HG02759 (cell line): ENCODE results near the gene PDE3B.
A peak's percentile ranks its signal among the peaks of the same experiment; 100 is the strongest.
"Not testable (repeated sequence)": the region's sequence is repeated elsewhere in the genome, so short reads cannot be mapped to it uniquely, and the experiment has no call there.

ENCODE experiments used
- ATAC-seq: cut with Tn5 transposase; IDR thresholded peaks from one replicate; pipeline ENCODE4 v1.9.1; 2021; ENCODE audit warnings: mild to moderate bottlenecking, moderate library complexity; ENCODE audit not compliant: unreplicated experiment

The PDE3B gene

GRCh38 chr11:14643697-14644225 is at the start of gene PDE3B:
Gene PDE3B (plus strand): TSS chr11:14643804. CDS start chr11:14644076, 272 bp downstream.
- peak; percentile 76 for ATAC-seq

DNA sequence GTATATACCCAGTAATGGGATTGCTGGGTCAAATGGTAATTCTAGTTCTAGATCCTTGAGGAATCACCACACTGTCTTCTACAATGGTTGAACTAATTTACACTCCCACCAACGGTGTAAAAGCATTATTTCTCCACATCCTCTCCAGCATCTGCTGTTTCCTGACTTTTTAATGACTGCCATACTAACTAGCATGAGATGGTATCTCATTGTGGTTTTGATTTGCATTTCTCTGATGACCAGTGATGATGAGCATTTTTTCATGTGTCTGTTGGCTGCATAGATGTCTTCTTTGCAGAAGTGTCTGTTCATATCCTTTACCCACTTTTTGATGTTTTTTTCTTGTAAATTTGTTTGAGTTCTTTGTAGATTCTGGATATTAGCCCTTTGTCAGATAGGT is 48.3 kb upstream of the PDE3B start:
- ATAC-seq, result not testable (repeated sequence)

DNA sequence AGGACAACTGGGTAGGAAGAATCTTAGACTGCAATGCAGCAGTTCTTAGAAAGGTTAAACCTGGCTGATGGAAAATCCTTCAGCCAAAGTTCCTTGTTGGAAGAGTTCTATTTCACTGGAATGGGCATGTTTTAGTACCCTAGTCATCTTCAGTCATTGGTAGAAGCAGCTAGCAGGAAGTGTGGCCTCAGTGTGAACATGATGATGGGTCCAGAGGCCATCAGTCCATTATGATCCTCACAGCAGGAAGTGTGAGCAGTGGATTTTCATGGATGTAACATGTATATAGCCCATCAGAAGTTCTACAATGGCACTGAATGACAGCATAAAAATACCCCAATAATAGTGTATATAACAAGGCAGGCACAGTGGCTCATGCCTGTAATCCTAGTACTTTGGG is 35.9 kb upstream of the PDE3B start:
- ATAC-seq, result no peak

GRCh38 chr11:14609902-14610301 is 33.7 kb upstream of the PDE3B start:
- no peak for ATAC-seq

- ATAC-seq, result peak; percentile 55
Measured at GRCh38 chr11:14611939-14612338, 31.7 kb upstream of the PDE3B start.

DNA sequence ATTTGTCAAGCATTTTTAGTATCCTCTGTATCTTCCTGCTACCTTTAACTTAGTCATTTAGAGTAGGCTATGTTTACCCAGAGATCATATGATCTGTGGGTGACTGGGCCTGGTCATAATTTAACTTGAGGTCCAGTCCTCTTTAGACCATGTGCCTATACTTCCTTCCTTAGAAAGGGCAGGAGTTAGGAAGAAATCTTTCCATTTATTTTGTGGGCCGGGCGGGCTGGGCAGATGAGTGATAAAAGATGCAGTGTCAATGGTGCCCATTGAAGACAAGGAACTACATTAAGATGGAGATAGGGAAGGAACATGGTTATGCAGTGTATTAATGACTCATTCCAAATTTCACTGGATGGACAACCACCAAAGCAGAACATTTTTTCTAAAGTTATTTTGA is 30.9 kb upstream of the PDE3B start:
- no peak for ATAC-seq

- ATAC-seq, result no peak
Measured at GRCh38 chr11:14614091-14614622, 29.4 kb upstream of the PDE3B start.

DNA sequence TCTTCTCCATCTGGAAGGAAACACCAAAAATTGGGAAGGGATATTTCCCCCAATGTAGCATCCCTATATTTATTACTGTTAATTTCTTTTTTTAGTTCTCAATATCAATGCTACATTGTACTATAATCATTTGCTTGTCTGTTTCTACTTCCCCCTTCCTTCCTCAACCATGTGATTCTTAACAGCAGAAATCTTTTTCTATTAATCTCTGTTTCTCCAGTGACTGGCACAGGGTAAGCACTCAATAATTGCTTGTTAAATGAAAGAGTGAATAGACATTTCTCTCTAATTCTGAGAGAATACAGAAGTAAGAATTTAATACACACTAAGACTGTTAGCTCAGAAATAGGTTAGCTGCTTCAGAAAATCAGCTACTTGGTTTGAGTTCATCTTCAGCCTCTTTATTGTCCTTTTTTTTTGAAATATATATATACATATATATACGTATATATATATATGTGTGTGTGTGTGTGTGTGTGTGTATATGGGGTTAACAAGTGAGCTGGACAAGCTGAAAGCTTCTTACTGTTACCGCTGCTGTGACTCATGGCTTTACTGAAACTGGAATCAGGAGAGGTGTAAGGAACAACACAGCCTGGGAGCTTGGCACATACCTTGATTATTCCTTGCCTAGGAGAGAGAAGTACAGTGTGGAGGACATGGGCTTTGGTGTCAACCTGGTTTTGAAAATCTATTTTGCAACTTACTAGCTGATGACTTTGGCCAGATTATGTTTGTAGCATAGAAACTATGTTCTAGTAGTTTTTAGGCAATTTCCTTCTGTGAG is 26.2 kb upstream of the PDE3B start:
- no peak for ATAC-seq

DNA sequence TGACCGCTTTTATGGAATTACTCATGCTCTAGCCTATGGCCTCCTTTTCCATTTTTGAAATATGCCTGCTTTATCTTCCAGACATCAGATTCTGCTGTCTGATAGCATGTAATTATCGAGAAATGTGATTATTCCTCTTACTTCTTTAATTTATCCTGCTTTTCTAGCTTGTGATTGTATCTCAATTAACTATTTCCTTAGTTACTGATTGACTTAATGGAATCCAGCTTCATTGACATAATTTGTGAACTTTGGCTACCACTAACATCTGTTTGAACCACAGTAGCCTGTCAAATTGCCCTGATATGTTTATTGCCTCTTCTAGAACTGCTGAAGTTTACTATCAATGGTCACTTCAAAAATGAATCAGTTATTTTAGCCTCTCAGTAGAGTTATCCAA is 25.5 kb upstream of the PDE3B start:
- ATAC-seq, result no peak

- ATAC-seq, result no peak
Measured at GRCh38 chr11:14619603-14620531, 23.7 kb upstream of the PDE3B start.

DNA sequence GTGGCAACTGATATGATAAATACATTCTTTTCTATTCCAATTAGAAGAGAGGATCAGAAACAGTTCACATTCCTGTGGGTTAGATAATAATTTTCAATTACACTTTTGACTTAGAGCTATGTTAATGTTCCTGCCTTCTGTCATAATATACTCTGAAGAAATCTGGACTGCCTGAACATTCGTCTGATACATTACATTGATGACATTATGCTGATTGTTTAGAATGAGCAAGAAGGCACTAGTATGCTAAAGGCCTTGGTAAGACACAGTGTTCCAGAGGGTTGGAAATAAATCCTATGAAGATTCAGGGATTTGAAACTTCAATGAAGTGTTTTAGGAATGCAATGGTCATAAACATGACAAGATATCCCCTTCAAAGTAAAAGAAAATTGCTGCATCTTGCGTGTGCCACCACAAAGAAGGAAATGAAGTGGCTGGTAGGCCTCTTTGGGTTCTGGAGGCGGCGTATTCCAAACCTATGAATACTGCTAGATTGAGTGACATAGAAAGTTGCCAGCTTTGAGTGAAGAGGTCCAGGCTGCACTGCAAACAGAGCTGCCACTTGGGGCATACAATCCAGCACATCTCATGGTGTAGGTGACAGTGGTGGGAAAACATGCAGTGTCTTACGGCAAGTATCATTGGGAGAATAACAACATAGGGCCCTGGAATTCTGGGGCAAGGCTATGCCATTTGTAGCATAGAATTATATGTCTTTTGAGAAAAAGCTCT is 21.2 kb upstream of the PDE3B start:
- no peak for ATAC-seq

DNA sequence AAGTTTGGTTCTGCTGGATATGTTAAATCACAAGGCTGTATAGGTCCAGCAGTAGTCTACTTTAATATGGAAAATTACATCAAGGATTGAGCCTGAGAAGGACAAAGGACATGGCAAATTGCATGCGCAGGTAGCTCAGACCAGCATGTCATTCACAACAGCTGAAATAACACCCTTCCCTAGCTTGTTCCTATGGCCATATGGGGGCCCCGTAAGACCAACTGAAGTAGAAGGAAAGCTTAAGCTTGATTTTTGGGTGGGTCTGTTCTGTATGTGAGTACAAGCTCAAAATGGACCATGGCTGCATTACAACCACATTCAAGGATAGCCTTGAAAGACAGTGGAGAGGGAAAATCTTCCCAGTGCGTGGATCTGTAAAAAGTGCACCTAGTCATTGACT is 20.6 kb upstream of the PDE3B start:
- ATAC-seq, result no peak

GRCh38 chr11:14625586-14626205 is 17.9 kb upstream of the PDE3B start:
- ATAC-seq, result no peak

DNA sequence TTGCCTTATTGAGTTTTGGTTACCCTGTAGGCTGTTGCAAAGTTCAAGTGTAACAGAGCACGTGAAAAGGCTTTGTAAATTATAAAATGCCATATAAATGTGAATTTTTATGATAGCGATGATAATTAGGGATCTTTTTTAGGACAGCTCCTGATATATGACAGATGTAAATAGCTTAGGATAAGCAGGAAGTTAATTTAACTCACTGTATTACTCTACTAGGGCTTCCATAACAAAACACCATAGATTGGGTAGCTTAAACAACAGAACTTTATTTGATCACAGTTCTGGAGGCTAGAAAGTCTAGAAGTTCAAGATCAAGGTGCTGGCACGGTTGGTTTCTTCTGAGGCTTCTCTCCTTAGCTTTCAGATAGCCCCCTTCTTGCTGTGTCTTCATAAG is 17.0 kb upstream of the PDE3B start:
- ATAC-seq, result no peak

- not testable (repeated sequence) for ATAC-seq
Measured at GRCh38 chr11:14633506-14634224, 9.9 kb upstream of the PDE3B start.

- ATAC-seq, result no peak
Measured at GRCh38 chr11:14634813-14635212, 8.8 kb upstream of the PDE3B start.

GRCh38 chr11:14635546-14635945 is 8.1 kb upstream of the PDE3B start:
- ATAC-seq, result no peak

- ATAC-seq, result no peak
Measured at GRCh38 chr11:14636119-14636518, 7.5 kb upstream of the PDE3B start.

DNA sequence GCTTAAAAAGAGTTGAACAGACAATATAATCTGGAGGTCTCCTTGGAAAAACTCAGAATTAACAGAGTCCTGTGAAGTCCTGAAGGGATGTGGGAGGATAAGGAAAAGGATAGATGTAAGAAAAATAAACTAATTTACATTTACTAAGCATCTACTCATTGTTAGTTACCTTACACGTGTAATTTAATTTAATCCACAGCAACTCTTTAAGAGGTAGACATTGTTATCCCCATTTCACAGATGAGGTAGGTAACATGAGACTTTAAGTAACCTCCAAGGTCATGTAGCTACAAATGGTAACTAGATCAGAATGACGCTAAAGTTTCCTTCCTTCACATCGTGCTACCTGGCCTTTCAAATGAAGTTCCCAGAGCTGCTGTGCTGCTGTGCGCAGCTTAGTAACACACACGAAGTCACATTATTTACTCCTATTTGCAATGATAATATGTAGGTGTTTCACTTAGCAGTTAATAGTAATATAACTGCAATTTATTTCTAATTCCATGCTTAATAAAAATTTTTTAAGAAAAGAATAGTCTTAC is 5.7 kb upstream of the PDE3B start:
- no peak for ATAC-seq
